SK-N-SH treated with all-trans-retinoic acid at 6 μM for 48 hours (cell line): ENCODE results near the gene RGL4.

Experiments
- ATAC-seq: fragments of 200-7000 bp; cut with Tn5 transposase; 3 replicates; pipeline ENCODE4 v1.9.1; 2020; ENCODE audit warnings: mild to moderate bottlenecking, moderate library complexity
- ARNTL ChIP-seq: fragments of 450-650 bp; formaldehyde crosslinking; IDR thresholded peaks from 2 replicates; pipeline ENCODE4 v1.5.0; 2020; ENCODE audit warnings: low read depth, mild to moderate bottlenecking, moderate library complexity, borderline replicate concordance
- BACH2 ChIP-seq: fragments of 250-450 bp; sonication (Bioruptor Pico); IDR thresholded peaks from 2 replicates; pipeline ENCODE4 v1.9.0; 2021; ENCODE audit warnings: mild to moderate bottlenecking, borderline replicate concordance
- CSDC2 ChIP-seq: fragments of 250-450 bp; sonication (Bioruptor Pico); IDR thresholded peaks from 2 replicates; pipeline ENCODE4 v1.5.0; 2020; ENCODE audit warnings: mild to moderate bottlenecking, moderate library complexity
- ESRRG ChIP-seq: fragments of 250-450 bp; sonication (Bioruptor Pico); IDR thresholded peaks from 2 replicates; pipeline ENCODE4 v1.6.1; 2021; ENCODE audit warnings: mild to moderate bottlenecking
- GLIS3 ChIP-seq: fragments of 250-450 bp; sonication (Bioruptor Pico); IDR thresholded peaks from 2 replicates; pipeline ENCODE4 v1.5.0; 2020; ENCODE audit warnings: mild to moderate bottlenecking, moderate library complexity
- ISL1 ChIP-seq: fragments of 250-450 bp; sonication (Bioruptor Pico); IDR thresholded peaks from 2 replicates; pipeline ENCODE4 v2.1.2; 2022; ENCODE audit warnings: mild to moderate bottlenecking, moderate library complexity
- OSR1 ChIP-seq: fragments of 250-450 bp; sonication (Bioruptor Pico); IDR thresholded peaks from 2 replicates; pipeline ENCODE4 v1.8.0; 2022; ENCODE audit warnings: moderate library complexity, mild to moderate bottlenecking, inconsistent platforms
- PPARA ChIP-seq: fragments of 250-450 bp; sonication (Bioruptor Pico); IDR thresholded peaks from 2 replicates; pipeline ENCODE4 v1.5.0; 2020; ENCODE audit warnings: mild to moderate bottlenecking, borderline replicate concordance
- RARB ChIP-seq: fragments of 250-450 bp; sonication (Bioruptor Pico); IDR thresholded peaks from 2 replicates; pipeline ENCODE4 v1.8.0; 2021; ENCODE audit warnings: mild to moderate bottlenecking, moderate library complexity
- SNAI2 ChIP-seq: fragments of 250-450 bp; sonication (Bioruptor Pico); IDR thresholded peaks from 2 replicates; pipeline ENCODE4 v1.5.0; 2020; ENCODE audit warnings: mild to moderate bottlenecking, moderate library complexity
- TCF4 ChIP-seq: fragments of 250-450 bp; sonication (Bioruptor Pico); IDR thresholded peaks from 2 replicates; pipeline ENCODE4 v1.8.0; 2021; ENCODE audit warnings: mild to moderate bottlenecking, moderate library complexity, borderline replicate concordance
- TOX ChIP-seq: fragments of 250-450 bp; sonication (Bioruptor Pico); IDR thresholded peaks from 2 replicates; pipeline ENCODE4 v1.8.0; 2021; ENCODE audit warnings: mild to moderate bottlenecking, moderate library complexity, borderline replicate concordance
- ZC3H10 ChIP-seq: fragments of 250-450 bp; sonication (Bioruptor Pico); IDR thresholded peaks from 2 replicates; pipeline ENCODE4 v1.5.1; 2021; ENCODE audit warnings: mild to moderate bottlenecking, moderate library complexity
- ZFP3 ChIP-seq: fragments of 250-450 bp; sonication (Bioruptor Pico); IDR thresholded peaks from 2 replicates; pipeline ENCODE4 v1.5.0; 2020; ENCODE audit warnings: mild to moderate bottlenecking, moderate library complexity
- ZFP30 ChIP-seq: fragments of 450-650 bp; formaldehyde crosslinking; IDR thresholded peaks from 2 replicates; pipeline ENCODE4 v1.5.0; 2022; ENCODE audit warnings: mild to moderate bottlenecking, moderate library complexity
- ZNF565 ChIP-seq: fragments of 450-650 bp; formaldehyde crosslinking; conservative IDR thresholded peaks from 2 replicates; pipeline ENCODE4 v1.5.0; 2020; ENCODE audit warnings: low read depth, mild to moderate bottlenecking, moderate library complexity
- ZNF70 ChIP-seq: fragments of 450-650 bp; formaldehyde crosslinking; IDR thresholded peaks from 2 replicates; pipeline ENCODE4 v1.5.0; 2020; ENCODE audit warnings: mild to moderate bottlenecking, moderate library complexity
- ZNF8 ChIP-seq: fragments of 450-650 bp; formaldehyde crosslinking; IDR thresholded peaks from 2 replicates; pipeline ENCODE4 v1.5.0; 2020; ENCODE audit warnings: mild to moderate bottlenecking, moderate library complexity
- TF ChIP-seq, protein P1 (sequence below): fragments of 250-450 bp; sonication (Bioruptor Pico); IDR thresholded peaks from 2 replicates; pipeline ENCODE4 v1.8.0; 2020; ENCODE audit warnings: mild to moderate bottlenecking, moderate library complexity, borderline replicate concordance
- TF ChIP-seq, protein P2 (sequence below): fragments of 250-450 bp; sonication (Bioruptor Pico); IDR thresholded peaks from 2 replicates; pipeline ENCODE4 v1.5.1; 2020; ENCODE audit warnings: low read depth, mild to moderate bottlenecking, moderate library complexity
- TF ChIP-seq, protein P3 (sequence below): fragments of 250-450 bp; sonication (Bioruptor Pico); IDR thresholded peaks from 2 replicates; pipeline ENCODE4 v1.5.1; 2021; ENCODE audit warnings: mild to moderate bottlenecking, moderate library complexity
- TF ChIP-seq, protein P4 (sequence below): fragments of 250-450 bp; sonication (Bioruptor Pico); IDR thresholded peaks from 2 replicates; pipeline ENCODE4 v1.5.0; 2020; ENCODE audit warnings: mild to moderate bottlenecking, moderate library complexity

The RGL4 gene

DNA sequence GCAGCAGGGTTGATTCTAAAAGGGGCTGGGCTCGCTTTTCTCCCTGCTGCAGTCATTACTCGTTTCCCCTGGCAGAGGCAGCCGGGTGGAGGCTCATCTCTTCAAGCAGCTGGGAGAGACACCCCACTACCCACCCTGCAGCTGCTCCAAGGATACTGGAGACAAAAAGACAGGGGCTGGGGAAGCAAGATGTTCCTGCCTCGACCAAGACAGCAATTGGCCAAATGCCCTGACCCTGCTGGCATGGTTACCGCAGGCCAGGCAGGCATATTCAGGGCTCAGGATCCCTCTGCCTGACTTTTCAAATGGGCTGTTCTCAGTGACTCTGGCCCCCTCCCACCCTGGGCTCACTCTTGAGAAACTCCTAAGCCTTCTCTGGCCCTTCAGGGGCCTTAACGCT, 6.8 kb upstream of the RGL4 start (continued):
- TF ChIP-seq TCF4 (CRISPR knock-in tag) (no peak), OSR1 (CRISPR knock-in tag) (no peak), ARNTL (CRISPR knock-in tag) (no peak), ZNF565 (CRISPR knock-in tag) (no peak), ZNF8 (no peak), ZC3H10 (no peak), ESRRG (CRISPR knock-in tag) (no peak)
- TF ChIP-seq, protein P1, sequence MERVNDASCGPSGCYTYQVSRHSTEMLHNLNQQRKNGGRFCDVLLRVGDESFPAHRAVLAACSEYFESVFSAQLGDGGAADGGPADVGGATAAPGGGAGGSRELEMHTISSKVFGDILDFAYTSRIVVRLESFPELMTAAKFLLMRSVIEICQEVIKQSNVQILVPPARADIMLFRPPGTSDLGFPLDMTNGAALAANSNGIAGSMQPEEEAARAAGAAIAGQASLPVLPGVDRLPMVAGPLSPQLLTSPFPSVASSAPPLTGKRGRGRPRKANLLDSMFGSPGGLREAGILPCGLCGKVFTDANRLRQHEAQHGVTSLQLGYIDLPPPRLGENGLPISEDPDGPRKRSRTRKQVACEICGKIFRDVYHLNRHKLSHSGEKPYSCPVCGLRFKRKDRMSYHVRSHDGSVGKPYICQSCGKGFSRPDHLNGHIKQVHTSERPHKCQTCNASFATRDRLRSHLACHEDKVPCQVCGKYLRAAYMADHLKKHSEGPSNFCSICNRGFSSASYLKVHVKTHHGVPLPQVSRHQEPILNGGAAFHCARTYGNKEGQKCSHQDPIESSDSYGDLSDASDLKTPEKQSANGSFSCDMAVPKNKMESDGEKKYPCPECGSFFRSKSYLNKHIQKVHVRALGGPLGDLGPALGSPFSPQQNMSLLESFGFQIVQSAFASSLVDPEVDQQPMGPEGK, result no peak

DNA sequence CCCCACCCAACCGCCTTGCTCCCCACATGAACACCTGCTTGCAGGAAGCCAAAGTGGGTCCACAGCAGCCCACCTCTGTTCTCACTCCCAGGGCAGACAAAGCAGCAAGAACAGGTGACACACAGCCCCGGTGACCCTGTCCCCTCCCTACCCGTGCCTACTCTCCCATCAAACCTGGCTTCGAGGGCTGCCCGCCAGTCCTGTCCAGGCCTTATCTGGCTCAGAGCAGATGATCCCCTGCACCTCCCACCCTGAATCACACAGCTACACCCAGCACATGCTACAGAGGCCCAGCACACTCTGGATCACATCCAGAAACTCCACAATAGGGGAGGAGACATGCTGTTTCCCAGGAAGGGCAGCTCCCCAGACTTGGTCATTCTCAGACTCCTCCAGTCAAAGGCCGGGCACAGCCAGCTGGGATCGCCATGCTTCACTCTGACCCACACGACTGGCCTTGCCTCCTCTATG, 6.2 kb upstream of the RGL4 start:
- ATAC-seq, result no peak; the same call in 2 of the 3 replicates
- TF ChIP-seq, protein P2, sequence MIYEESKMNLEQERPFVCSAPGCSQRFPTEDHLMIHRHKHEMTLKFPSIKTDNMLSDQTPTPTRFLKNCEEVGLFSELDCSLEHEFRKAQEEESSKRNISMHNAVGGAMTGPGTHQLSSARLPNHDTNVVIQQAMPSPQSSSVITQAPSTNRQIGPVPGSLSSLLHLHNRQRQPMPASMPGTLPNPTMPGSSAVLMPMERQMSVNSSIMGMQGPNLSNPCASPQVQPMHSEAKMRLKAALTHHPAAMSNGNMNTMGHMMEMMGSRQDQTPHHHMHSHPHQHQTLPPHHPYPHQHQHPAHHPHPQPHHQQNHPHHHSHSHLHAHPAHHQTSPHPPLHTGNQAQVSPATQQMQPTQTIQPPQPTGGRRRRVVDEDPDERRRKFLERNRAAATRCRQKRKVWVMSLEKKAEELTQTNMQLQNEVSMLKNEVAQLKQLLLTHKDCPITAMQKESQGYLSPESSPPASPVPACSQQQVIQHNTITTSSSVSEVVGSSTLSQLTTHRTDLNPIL (CRISPR knock-in tag), result no peak
- no peak for TF ChIP-seq ISL1
- TF ChIP-seq TCF4 (CRISPR knock-in tag), result no peak
- no peak for TF ChIP-seq SNAI2 (CRISPR knock-in tag)
- TF ChIP-seq ZFP3 (CRISPR knock-in tag), result no peak
- no peak for TF ChIP-seq PPARA (CRISPR knock-in tag)
- TF ChIP-seq, protein P3, sequence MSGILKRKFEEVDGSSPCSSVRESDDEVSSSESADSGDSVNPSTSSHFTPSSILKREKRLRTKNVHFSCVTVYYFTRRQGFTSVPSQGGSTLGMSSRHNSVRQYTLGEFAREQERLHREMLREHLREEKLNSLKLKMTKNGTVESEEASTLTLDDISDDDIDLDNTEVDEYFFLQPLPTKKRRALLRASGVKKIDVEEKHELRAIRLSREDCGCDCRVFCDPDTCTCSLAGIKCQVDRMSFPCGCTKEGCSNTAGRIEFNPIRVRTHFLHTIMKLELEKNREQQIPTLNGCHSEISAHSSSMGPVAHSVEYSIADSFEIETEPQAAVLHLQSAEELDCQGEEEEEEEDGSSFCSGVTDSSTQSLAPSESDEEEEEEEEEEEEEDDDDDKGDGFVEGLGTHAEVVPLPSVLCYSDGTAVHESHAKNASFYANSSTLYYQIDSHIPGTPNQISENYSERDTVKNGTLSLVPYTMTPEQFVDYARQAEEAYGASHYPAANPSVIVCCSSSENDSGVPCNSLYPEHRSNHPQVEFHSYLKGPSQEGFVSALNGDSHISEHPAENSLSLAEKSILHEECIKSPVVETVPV (CRISPR knock-in tag), result no peak
- TF ChIP-seq RARB (CRISPR knock-in tag), result no peak
- no peak for TF ChIP-seq CSDC2
- TF ChIP-seq ESRRG (CRISPR knock-in tag), result no peak
- no peak for TF ChIP-seq TOX (CRISPR knock-in tag)

DNA sequence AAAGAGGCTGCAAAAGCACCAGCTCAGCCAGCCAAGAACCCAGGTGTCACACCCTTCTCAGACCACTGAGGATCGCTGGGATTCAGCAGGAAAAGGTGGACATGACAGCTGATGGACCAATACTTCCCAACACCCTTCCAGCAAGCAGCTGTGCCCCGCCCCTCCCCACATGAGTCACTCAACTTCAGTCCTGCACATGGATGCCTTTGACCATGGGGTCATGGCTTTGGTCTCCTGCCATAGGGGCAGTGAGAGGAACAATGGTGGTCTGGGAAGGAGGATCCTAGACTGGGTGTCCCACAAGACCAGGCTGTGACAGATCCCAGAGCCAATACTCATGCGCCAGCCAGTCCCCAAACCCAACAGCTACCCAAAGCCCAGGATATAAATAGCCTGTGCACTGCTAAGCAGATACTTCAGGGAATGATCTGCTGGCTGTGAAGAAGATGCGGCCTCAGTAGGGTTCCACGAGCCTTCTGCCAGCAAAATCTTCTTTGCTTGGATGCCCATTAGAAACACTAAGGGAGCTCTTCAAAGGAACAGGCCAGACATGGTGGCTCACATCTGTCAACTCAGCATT, 5.5 kb upstream of the RGL4 start:
- no peak for ATAC-seq
- no peak for TF ChIP-seq BACH2 (CRISPR knock-in tag)
- TF ChIP-seq ARNTL (CRISPR knock-in tag), result no peak
- no peak for TF ChIP-seq ZNF70 (CRISPR knock-in tag)
- no peak for TF ChIP-seq CSDC2
- TF ChIP-seq RARB (CRISPR knock-in tag), result no peak
- no peak for TF ChIP-seq OSR1 (CRISPR knock-in tag)
- TF ChIP-seq ZNF8, result no peak
- TF ChIP-seq ZFP3 (CRISPR knock-in tag), result no peak
- no peak for TF ChIP-seq SNAI2 (CRISPR knock-in tag)
- TF ChIP-seq PPARA (CRISPR knock-in tag), result no peak
- TF ChIP-seq TOX (CRISPR knock-in tag), result no peak
- no peak for TF ChIP-seq ZFP30 (CRISPR knock-in tag)
- no peak for TF ChIP-seq ZC3H10
- TF ChIP-seq, protein P2 (CRISPR knock-in tag), result no peak
- TF ChIP-seq, protein P4, sequence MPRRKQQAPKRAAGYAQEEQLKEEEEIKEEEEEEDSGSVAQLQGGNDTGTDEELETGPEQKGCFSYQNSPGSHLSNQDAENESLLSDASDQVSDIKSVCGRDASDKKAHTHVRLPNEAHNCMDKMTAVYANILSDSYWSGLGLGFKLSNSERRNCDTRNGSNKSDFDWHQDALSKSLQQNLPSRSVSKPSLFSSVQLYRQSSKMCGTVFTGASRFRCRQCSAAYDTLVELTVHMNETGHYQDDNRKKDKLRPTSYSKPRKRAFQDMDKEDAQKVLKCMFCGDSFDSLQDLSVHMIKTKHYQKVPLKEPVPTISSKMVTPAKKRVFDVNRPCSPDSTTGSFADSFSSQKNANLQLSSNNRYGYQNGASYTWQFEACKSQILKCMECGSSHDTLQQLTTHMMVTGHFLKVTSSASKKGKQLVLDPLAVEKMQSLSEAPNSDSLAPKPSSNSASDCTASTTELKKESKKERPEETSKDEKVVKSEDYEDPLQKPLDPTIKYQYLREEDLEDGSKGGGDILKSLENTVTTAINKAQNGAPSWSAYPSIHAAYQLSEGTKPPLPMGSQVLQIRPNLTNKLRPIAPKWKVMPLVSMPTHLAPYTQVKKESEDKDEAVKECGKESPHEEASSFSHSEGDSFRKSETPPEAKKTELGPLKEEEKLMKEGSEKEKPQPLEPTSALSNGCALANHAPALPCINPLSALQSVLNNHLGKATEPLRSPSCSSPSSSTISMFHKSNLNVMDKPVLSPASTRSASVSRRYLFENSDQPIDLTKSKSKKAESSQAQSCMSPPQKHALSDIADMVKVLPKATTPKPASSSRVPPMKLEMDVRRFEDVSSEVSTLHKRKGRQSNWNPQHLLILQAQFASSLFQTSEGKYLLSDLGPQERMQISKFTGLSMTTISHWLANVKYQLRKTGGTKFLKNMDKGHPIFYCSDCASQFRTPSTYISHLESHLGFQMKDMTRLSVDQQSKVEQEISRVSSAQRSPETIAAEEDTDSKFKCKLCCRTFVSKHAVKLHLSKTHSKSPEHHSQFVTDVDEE, result no peak
- TF ChIP-seq ISL1, result no peak
- no peak for TF ChIP-seq GLIS3 (CRISPR knock-in tag)
- TF ChIP-seq, protein P1, result no peak
- no peak for TF ChIP-seq TCF4 (CRISPR knock-in tag)
